Right atrium auricular region (tissue), 2 donors: Measurements from ENCODE around the gene FNIP1. TPM values are rescaled to one million over a fixed set of nuclear protein-coding genes. Genes with fewer than 3 reads are reported as not detected.
"Not testable (repeated sequence)": the region's sequence is repeated elsewhere in the genome, so short reads cannot be mapped to it uniquely, and the experiment has no call there.

Experiments
- DNase-seq: peaks from one replicate; pipeline ENCODE4 v3.0.0-alpha.2; 2019; ENCODE audit warnings: low spot score
- H3K27ac ChIP-seq, 2 donors: fragments of 200-600 bp; sonication (generic); 1 replicate in 1 of 2; 2 replicates in 1 of 2; pipeline ENCODE4 v1.5.1; 2016 to 2019
- H3K27me3 ChIP-seq, 2 donors: fragments of 200-600 bp; sonication (generic); one replicate each; pipeline versions ENCODE4 v1.5.1 to v1.6.0; 2017 to 2019
- H3K36me3 ChIP-seq: fragments of 200-600 bp; sonication (generic); one replicate; pipeline ENCODE4 v1.5.1; 2016
- H3K4me1 ChIP-seq, 2 donors: fragments of 200-600 bp; sonication (generic); one replicate each; pipeline versions ENCODE4 v1.5.1 to v1.6.0; 2017 to 2019
- H3K4me3 ChIP-seq, 2 donors: fragments of 200-600 bp; sonication (generic); 1 replicate in 1 of 2; 2 replicates in 1 of 2; pipeline ENCODE4 v1.5.1; 2017 to 2019; ENCODE audit warnings: mild to moderate bottlenecking in 1 of 2, moderate library complexity in 1 of 2
- H3K9me3 ChIP-seq, 2 donors: fragments of 200-600 bp; sonication (generic); one replicate each; pipeline ENCODE4 v1.5.1; 2019
- CTCF ChIP-seq, 2 donors: fragments of 200-600 bp; sonication (generic); IDR thresholded peaks; one replicate each; pipeline ENCODE4 v1.5.1; 2019; ENCODE audit warnings: antibody characterized with exemption in 2 of 2
- total RNA-seq, 2 donors: library from RNA; depleted of rRNA; stranded (reverse); fragments of >200 nt; gene quantifications; one replicate each; pipeline ENCODE4 v1.1.0, GENCODE V29; 2016

FNIP1 gene
- total RNA-seq, 2 donors from 2014 or later = 30.6 to 38.3 TPM

GRCh38 chr5:131786036-131786435 is 10.8 kb downstream of the FNIP1 start:
- TF ChIP-seq CTCF (IDR thresholded peaks at IDR 0.05) = no peak
- no peak for DNase-seq
- no peak overlapping the region for H3K27ac ChIP-seq
- no peaks in the 10 kb centered on the region for H3K36me3 ChIP-seq
- no peaks in the 10 kb centered on the region for H3K9me3 ChIP-seq
- H3K4me1 ChIP-seq = peaks cover 0 to 21% of the 10 kb centered on the region in 2 donors
- H3K4me3 ChIP-seq = no peak overlapping the region
- no peaks in the 10 kb centered on the region for H3K27me3 ChIP-seq

- peaks cover 0 to 21% of the 10 kb centered on the region in 2 donors for H3K4me1 ChIP-seq
- H3K27me3 ChIP-seq = no peaks in the 10 kb centered on the region
- H3K36me3 ChIP-seq = no peaks in the 10 kb centered on the region
- H3K9me3 ChIP-seq = no peaks in the 10 kb centered on the region
- TF ChIP-seq CTCF (IDR thresholded peaks at IDR 0.05) = no peak
- no peak overlapping the region for H3K4me3 ChIP-seq
- no peak overlapping the region for H3K27ac ChIP-seq
- no peak for DNase-seq
These were observed 12.9 kb downstream of the FNIP1 start for GRCh38 chr5:131783874-131784273.

- peaks cover 0 to 21% of the 10 kb centered on the region in 2 donors for H3K4me1 ChIP-seq
These were observed 13.5 kb downstream of the FNIP1 start for GRCh38 chr5:131783357-131783756.

GRCh38 chr5:131782717-131783116 is 14.1 kb downstream of the FNIP1 start:
- Histone ChIP-seq H3K4me3 (no peak overlapping the region), H3K27ac (no peak overlapping the region), H3K36me3 (no peaks in the 10 kb centered on the region), H3K27me3 (no peaks in the 10 kb centered on the region), H3K4me1 (peaks cover 0 to 21% of the 10 kb centered on the region in 2 donors), H3K9me3 (no peaks in the 10 kb centered on the region)
- no peak for DNase-seq
- TF ChIP-seq CTCF (IDR thresholded peaks at IDR 0.05) = no peak

More at GRCh38 chr5:131783357-131783756, 13.5 kb downstream of the FNIP1 start:
- H3K9me3 ChIP-seq = no peaks in the 10 kb centered on the region
- no peak overlapping the region for H3K4me3 ChIP-seq
- TF ChIP-seq CTCF (IDR thresholded peaks at IDR 0.05) = no peak
- H3K36me3 ChIP-seq = no peaks in the 10 kb centered on the region
- H3K27me3 ChIP-seq = no peaks in the 10 kb centered on the region
- DNase-seq = no peak
- no peak overlapping the region for H3K27ac ChIP-seq

GRCh38 chr5:131778141-131778540 is 18.7 kb downstream of the FNIP1 start:
- not testable (repeated sequence) for H3K36me3 ChIP-seq, H3K27me3 ChIP-seq, H3K4me3 ChIP-seq, H3K27ac ChIP-seq, DNase-seq, H3K9me3 ChIP-seq
- peaks cover 0 to 30% of the 10 kb centered on the region in 2 donors for H3K4me1 ChIP-seq

GRCh38 chr5:131776450-131776849 is 20.4 kb downstream of the FNIP1 start:
- DNase-seq = no peak
- no peak overlapping the region for H3K27ac ChIP-seq
- TF ChIP-seq CTCF (IDR thresholded peaks at IDR 0.05) = no peak
- H3K27me3 ChIP-seq = no peaks in the 10 kb centered on the region
- H3K4me3 ChIP-seq = no peak overlapping the region
- H3K4me1 ChIP-seq = peaks cover 0 to 47% of the 10 kb centered on the region in 2 donors
- no peaks in the 10 kb centered on the region for H3K9me3 ChIP-seq
- H3K36me3 ChIP-seq = no peaks in the 10 kb centered on the region
